Measurements from ENCODE around the gene F13A1. TPM values are rescaled to one million over a fixed set of nuclear protein-coding genes. Genes with fewer than 3 reads are reported as not detected.

Gene F13A1
- total RNA-seq: 55.1 TPM

- no peak for DNase-seq (ENCODE audit: low spot score)
These were observed at the start of gene F13A1 for GRCh38 chr6:6319952-6320811. F13A1 (minus strand) TSS chr6:6320662; CDS start chr6:6318664, 1,998 bp downstream.

DNA sequence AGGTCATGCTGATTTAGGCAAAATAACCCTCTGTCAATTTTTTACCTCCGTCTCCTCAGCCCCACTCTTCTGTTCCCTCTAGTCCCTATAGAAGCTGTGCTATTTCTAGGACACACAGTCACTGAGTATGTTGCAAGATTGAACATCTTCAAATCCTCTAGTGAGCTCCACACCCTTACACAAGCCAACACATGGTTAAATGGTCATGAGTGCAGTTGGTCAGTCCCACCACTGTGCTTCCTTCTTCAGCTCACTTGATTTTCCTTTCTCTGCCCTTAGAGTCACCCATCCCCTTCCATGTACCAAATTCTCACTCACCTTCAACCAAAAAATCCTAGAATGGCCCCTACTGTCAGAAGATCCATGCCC is 48.2 kb upstream of the F13A1 start:
- no peak for DNase-seq (ENCODE audit: low spot score)

- no peak for DNase-seq (ENCODE audit: low spot score)
These were observed 47.7 kb upstream of the F13A1 start for GRCh38 chr6:6368040-6368683.

- no peak for DNase-seq (ENCODE audit: low spot score)
These were observed 46.3 kb upstream of the F13A1 start for GRCh38 chr6:6366803-6367202.

DNA sequence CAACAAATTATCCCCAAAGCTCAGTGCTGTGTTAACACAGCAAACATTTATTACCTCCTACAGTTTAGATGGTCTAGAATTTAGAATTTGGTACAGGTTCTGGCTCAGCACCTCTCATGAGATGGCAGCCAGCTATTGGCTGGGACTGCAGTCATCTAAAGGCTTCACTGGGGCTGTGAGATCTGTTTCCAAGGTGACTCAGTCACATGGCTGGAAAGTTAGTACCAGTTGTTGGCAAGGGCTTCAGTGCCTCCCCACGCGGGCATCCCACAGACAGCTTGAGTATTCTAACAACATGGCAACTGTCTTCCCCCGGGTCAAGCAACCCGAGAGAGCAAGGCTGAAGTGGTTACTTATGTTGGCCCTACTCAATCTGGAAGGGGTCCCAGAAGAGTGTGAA is 44.8 kb upstream of the F13A1 start:
- DNase-seq (ENCODE audit: low spot score): no peak

DNA sequence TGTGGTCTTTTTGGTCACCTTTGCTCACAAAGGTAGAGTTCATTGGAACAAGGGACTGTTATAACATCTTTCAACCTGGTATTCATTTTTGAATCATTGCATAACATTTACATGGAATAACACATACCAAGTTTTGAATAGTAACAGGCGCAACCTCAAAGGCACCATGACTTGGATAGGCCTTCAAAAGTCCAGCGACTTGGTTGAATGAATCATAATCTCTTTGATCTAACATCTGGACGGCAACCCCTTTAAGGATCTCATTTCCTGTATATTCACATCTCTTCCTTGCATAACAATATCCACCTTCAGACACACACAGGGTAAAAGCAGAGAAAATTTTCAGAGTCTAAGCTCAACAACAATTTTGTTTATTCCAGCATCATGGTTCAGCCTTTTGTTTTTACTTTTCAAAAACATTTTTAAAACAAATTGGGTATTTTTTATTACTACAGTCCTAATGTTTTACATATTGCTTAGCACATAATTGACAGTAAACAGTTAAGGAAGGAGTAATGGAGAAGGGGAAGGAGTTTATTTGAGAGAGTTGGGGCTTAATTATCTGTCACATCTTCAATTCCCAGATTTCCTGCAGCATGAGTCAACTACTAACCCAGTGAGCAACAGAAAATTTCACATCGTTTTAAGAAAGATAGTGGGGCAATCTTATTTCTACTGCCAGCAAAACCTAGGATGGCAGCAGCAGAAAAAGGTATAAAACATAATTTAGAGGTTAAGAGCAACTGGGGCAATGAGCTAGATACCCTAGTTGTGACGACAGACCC is 41.8 kb upstream of the F13A1 start:
- no peak for DNase-seq (ENCODE audit: low spot score)

DNA sequence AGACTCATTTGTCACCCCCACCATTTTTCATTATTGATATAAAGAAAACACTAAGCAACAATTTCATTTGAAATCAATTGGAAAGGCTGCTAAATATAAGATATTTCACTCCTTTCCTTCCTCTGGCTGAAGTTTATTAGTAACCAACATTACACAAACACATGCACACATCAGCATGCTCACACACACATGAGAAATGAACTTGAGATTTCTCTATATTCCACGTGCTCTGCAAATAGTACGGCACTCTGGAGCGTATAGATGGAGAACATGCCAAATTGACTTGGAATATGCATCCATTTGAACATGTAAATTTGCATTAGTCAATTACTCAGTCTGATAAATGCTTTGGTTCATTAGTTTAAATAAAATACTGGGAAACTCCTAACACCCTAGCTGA is 37.1 kb upstream of the F13A1 start:
- DNase-seq (ENCODE audit: low spot score): no peak

DNA sequence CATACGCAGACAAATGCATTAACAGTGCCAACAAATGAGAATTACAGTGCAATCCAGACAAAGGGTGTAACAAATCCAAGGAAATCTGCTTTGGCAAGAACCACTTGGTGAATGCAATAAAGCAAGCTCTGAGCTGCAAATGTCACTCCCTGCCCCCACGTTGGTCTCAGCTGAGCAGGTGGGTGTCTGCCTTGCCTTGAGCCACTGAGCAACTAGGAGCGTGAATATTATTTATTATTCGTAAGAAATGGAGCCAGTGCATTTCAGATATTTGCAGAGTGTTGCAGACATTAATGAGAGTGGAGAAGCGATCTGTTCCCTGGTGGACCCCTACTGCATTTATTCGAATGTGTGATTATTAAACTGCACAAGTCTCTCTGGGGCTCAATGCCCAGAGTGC is 36.6 kb upstream of the F13A1 start:
- no peak for DNase-seq (ENCODE audit: low spot score)

DNA sequence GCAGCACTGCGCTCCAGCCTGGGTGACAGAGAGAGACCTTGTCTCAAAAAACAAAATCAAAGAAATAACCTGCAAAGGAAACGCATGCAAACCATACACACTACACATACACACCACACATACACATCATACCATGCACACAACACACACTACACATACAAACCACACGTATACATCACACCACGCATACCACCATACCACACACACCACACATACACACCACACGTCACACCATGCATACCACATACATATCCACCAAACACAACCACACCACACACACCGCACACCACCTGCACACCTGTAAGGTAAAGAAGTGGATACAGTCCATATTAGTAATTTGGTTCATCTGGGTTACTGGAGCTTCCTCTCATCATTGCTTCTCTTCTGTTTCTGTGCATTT is 32.3 kb upstream of the F13A1 start:
- DNase-seq (ENCODE audit: low spot score): no peak

DNA sequence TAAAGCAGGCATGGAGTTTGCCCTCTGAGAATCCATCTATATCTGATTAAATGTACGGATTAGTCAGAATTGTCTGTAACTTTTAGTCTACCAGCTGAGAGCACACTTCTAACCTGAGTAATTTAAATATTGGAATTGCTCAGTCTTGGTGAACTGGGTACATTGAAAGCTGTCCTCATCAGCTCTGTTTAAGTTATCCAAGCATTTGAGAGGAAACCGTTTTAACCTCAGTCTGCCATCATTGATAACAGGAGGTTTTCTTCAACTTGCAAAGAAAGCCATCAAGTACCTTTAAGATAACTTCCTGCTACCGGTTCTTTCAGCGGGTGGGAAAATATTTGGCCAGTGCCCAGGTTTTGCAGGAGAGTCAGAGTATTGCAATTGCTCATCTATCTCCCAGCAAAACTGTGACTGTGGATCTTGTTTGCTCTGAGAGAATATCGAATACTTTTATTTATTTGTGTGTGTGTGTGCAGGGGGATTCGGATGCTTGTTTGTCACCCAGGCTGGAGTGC is 31.1 kb upstream of the F13A1 start:
- DNase-seq (ENCODE audit: low spot score): no peak

GRCh38 chr6:6350696-6351095 is 30.2 kb upstream of the F13A1 start:
- no peak for DNase-seq (ENCODE audit: low spot score)

- DNase-seq (ENCODE audit: low spot score): no peak
These were observed 27.8 kb upstream of the F13A1 start for GRCh38 chr6:6348256-6348655.

DNA sequence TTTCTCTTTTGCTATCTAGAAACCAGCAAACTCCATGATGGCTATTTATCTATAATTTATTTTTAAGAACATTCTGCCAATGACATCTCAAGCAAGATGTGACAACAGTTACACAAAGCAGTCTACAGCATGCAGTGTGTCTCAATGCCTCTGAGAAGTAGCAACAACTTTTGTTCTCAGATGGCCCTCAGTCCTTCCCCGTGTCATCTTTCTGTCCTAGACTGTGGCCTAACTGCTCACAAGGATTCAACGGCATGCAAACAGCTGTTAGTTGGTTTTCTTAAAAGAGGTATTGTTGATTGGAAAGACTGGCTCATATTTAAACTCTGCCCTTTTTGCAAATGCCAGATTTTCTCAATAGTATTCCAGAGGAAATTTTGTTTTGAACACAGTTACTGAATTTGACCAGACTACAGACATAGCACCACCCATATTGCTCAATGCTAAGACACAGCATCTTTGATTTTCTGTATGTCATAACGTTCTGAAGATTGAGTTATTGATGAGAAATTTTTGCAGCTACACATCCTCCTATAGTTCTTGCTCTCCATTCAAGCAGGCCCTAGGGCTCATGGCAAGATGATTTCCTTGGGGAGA is 26.1 kb upstream of the F13A1 start:
- no peak for DNase-seq (ENCODE audit: low spot score)

DNA sequence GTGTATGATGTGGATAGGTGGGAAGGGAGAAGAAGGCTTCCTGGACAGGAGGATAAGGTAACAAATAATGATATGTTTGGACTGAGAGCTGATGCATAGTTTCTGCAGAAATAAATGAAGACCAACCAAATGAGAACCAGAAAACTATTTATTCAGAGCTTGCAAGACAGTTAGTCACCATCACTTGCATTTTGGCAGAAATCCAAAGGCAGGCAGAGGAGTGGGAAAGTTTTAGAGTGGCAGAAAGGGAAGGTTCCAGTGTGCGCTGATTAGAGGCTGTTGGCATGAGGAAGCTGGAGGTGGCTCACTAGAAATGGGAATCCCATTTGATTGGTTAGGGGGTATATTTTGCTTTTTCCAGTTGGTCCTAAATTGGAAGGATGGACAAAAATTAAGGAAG is 13.0 kb upstream of the F13A1 start:
- DNase-seq (ENCODE audit: low spot score): no peak

DNA sequence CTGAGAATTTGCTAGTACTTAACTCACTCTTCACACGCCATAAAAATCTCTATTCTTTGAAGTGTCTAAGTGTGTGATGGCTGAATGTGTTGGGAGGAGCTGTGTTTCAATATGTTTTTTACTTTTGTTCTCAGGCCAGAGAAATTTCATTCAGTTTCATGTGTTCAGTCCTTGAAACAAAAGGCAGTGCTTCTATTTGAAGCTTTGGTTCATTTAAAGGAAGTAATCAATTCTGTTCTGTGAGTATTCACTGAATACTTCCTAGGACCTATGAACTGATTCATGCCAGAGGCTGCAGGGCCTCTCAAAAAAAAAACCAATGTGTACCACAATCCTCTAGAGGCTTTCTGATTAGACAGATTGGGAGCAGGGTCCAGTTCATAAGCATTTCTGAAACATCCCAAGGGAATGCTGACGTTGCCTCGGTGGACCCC is 12.4 kb upstream of the F13A1 start:
- DNase-seq (ENCODE audit: low spot score): no peak

DNA sequence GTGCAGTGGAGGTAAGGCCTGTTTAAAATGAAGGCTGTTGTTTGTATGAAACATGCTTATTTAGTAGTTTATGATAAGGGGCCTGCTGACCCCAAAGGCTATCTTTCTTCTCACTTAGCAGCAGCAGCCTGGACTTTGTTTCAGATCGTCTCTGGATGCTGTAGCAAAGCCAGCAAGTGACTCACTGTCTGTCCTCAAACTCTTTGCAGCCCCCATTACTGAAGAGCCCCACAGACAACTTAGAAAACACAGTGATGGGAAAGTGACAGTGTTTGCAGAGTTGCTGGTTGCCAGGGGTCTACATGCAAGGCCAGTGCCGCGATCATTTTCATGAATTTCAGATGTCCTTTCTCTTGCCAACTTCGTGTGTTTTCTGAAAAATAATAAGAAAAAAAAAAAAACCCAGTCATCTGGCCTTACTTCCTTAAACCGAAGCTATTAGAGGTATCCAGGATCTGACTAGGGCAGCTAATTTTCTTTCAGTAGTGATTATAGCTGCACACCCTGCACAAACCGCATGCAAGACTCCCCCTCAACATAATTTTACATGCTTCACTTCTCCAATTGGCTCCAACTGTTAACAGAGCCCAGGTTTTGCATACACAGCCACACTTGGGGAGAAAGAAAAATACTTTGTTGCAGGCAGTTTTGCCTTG is 11.6 kb upstream of the F13A1 start:
- DNase-seq (ENCODE audit: low spot score): no peak

- DNase-seq (ENCODE audit: low spot score): no peak
These were observed 10.9 kb upstream of the F13A1 start for GRCh38 chr6:6331393-6331792.

DNA sequence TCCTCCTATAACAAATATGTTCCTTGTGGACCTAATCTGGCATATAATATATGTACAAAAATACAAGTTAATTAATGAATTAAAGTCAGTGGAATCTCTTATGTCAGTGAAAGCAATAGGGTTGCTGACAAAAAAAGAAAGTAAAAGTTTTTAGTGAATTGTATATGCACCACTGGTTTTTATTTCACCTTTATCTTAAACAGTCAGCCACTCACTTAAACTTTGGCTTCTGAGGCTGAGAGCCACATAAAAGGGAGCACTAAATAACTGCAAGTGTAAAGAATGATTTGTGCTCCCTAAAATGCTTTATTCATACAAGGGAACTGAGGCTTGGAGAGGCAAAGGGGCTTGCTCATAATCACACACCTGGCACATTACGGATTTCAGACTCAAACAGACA is 9.9 kb upstream of the F13A1 start:
- DNase-seq (ENCODE audit: low spot score): no peak

DNA sequence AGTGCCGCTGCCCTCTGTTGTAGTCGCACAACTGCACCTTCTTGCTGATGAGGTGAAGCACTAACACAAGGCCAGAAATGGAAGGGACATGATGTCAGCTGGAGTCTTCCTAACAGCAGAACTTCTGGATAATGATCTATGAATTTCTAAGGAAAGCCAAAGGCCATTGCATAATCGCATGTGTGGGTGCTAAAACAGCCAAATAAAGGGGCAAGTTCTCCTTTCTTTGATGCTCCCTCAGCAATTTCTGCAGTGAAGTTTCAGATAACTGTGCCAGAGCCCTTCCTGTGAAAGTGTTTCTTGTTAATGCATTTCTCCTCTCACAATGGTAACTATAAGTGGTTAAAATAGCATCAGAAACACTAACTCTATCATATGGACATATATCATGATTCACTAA is 8.0 kb upstream of the F13A1 start:
- no peak for DNase-seq (ENCODE audit: low spot score)

- no peak for DNase-seq (ENCODE audit: low spot score)
These were observed 2.9 kb upstream of the F13A1 start for GRCh38 chr6:6323352-6323751.

GRCh38 chr6:6320901-6321300 is 439 bp upstream of the F13A1 start:
- DNase-seq (ENCODE audit: low spot score): no peak

All from mucosa of gallbladder (tissue), 1 donor.